Fibroblast of skin of scalp (primary cell): ENCODE measurements around the gene PPOX.
A peak's percentile ranks its signal among the peaks of the same experiment; 100 is the strongest.

ENCODE experiments used
- DNase-seq: peaks from one replicate; pipeline ENCODE4 v3.0.0-alpha.2; 2013

The PPOX gene

GRCh38 chr1:161176468-161177111 lies 10.4 kb downstream of the PPOX start:
- DNase-seq: no peak

DNA sequence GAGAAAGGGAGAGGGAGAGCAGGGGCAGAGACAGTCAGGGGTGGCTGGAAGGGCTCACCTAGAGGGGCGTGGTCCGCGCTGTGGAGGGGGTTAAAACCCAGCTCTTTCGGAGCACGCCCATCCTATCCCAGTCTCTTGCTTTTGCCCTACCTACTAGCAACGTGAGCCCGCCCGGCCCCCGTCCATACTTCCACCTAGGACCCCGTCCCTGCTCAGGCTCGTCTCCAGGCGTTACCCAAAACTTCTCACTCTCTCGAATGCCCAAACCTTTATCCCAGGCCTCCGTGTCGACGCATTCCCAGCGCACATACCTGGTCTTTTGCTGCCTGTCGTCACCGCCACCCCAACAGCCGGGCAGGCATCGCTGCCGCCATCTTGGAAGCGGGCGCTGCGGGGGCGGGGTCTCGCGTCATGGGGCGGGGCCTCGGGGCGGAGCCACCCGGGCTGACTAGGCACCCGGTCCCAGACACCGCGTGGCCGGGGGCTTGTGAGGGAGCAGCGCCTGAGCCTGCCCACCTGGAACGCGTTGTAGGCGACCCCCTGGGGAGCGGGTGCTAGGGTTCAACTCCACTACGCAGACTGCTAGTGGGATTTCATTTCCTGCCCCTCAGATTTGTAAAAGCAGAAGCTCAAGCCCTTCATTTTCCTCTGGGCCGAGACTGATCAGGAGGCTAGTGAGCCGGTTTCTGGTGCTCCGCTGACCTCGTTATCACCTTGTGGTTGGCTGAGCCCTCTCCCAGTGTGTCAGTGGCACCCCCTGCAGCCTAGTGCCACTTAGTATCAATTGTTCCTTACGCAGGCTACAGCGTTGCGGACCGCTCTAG lies 11.1 kb downstream of the PPOX start, which contains the start of gene B4GALT3:
Gene B4GALT3, minus strand, starts transcription at position 396 of the 824 bp plus-strand sequence. CDS start 1,447 bp downstream, outside the sequence.
- peak; percentile 77 for DNase-seq

DNA sequence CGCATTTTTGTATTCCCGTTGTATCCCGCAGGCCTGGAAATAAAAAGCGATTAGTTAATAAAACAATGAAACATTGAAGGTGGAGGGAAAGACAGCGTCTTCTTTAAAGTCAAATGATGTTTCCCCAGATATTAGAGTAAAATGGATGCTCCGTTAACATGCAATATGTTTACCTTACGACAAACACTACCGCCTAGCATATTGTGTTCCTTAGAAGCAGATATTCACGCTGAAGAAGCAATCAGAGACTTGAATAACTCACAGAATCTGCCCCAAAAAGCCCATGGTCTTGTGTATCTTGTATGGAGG lies 11.7 kb downstream of the PPOX start:
- no peak for DNase-seq

DNA sequence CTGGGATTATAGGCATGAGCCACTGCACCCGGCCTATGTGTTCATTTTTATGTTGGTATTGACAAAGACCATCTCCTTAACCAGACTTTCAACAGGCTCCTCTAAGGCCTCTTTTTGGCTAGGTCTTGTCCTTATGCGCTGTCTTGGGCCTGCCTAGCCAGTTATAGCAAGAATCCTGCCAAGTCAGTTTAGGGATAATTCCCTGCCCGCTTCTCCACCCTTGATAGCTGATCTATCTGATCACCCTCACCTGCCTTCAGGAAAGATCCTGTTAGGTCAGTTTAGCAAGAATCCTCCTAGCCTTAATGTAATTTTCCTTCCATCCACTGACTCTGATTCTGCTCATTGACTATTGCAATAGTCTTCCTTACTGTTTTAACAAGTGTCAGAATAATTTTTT lies 13.5 kb downstream of the PPOX start:
- no peak for DNase-seq

DNA sequence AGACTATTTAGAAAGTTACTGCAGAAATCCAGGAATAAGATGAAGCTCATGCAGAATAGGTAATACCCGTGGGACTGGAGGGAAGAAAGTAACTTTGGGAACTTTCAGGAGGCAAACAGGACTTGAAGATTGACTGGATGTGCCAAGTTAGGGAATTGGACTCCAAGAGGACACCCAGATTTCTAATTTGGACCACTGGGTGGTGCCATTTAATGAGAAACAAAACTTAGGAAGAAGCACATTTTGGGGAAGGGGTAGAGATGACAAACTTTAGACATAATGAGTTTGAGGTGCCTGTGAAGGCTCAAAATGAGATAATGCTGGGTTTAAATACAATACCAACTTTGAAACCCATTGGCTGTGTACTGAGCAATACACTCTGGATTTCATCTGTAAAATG lies 14.4 kb downstream of the PPOX start:
- DNase-seq: peak; percentile 34

DNA sequence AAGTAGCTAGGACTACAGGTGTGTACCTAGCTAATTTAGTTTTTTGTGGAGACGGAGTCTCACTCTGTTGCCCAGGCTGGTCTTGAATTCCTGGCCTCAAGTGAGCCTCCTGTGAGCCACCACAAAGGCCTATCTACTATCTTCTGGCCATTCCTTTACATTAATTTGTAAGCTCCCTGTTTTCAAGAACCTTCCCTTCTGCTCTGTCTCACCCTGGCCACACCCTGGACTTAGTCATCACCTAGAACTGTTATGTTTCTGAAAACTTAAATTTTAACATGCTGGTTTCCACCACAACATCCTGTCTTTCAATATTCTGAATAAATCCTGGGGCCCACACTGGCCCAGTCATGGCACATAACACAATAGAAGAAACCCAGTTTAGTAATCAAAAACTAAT lies 16.0 kb downstream of the PPOX start:
- peak; percentile 56 for DNase-seq

GRCh38 chr1:161185282-161185682 lies 19.1 kb downstream of the PPOX start:
- peak; percentile 80 for DNase-seq

DNA sequence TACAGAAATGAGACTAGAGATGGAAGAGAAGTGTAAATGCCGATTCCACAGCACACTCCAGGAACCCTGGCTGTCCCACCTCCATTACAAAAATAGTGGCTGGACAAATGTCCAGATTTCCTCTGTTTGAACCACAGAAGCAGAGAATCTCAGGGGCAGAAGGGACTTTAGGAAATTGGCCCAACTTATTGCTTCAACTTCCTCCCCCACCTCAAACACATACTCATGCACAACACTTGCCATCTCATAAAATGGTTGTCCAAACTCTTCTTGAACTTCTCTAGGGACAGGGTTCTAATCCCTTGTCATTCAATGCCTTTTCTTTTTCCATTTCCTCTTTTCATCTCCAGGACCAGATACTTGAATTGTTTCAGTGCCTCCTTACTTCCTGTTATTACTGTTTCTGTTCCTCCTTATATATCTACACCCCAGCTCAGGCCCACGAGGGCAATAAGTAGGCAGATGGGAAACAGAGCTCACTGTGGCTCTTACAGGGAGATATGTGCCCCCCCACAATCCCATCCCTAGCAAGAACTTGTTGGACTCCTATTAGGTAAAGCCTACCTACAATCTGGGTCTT lies 19.6 kb downstream of the PPOX start:
- no peak for DNase-seq

DNA sequence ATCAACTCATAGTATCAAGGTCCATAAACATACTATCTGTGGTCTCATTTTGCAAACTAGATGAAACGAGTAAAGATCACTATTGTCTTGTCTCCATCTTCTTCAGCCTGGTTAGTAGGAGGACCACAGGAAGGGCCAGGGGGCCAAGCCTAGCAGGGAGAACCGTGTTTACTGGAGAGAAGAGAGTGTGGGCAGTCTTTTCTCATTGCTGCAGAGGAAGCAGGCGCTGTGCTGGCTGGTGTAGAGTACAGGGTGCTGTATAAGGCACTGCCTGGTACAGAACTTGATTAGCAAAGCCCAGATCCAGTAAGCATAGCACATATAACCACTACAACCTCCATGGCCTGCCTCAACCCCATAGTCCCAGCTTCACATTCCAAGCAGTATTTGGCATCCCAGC lies 21.1 kb downstream of the PPOX start:
- no peak for DNase-seq

- no peak for DNase-seq
Observed at GRCh38 chr1:161188381-161188780, 22.2 kb downstream of the PPOX start.

DNA sequence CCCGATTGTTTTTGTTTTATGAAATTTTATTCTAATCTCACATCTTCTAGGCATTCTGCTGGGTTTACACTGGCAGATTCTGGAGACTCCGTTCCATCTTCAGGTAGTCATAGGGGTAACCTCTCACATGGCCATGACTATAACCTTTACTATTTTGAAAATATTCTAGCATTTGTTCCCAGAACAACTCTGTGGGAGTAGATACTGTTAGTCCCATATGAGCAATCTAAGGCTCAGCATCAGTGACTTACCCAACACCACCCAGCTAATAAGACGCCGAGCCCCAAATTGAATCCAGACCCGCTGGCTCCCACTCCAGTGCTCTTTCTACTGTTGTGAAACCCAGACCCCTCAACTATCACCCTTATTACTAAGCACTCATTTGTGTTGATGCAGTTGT lies 22.8 kb downstream of the PPOX start:
- DNase-seq: no peak

- no peak for DNase-seq
Observed at GRCh38 chr1:161190962-161191521, 24.8 kb downstream of the PPOX start.

GRCh38 chr1:161191971-161192370 lies 25.7 kb downstream of the PPOX start:
- DNase-seq: no peak

- peak; percentile 75 for DNase-seq
Observed at GRCh38 chr1:161192476-161193465, 26.5 kb downstream of the PPOX start.

DNA sequence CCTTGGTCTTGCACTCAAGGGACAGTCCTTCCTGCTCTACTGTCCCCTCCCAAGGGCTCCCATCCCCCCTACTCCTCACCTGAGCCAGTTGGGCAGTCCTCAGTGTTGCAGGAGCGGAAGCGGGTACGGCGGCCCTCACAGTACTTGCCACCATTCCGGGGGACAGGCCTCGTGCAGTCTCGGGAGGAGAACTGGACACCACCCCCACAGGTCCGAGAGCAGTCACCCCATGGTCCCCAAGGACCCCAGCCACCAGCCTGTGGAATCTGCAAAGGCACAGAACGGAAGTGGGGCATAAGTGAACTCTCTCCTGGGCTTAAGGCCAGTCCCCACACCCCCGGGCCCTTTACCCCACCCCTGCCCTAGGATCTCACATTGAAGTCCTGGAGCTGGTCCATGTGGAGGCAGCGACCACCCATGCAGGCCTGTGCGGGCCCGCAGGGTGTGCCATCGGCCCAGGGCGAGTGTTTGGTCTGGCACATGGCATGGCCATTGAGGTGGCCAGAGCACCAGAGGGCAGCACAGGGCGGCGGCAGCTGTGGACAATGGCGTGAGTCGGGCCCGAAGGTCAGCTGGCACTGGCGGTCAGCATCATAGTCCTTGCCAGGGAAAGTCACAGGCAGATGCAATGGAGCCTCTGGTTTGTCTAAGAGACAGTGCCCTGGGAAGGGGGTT lies 27.5 kb downstream of the PPOX start:
- no peak for DNase-seq

DNA sequence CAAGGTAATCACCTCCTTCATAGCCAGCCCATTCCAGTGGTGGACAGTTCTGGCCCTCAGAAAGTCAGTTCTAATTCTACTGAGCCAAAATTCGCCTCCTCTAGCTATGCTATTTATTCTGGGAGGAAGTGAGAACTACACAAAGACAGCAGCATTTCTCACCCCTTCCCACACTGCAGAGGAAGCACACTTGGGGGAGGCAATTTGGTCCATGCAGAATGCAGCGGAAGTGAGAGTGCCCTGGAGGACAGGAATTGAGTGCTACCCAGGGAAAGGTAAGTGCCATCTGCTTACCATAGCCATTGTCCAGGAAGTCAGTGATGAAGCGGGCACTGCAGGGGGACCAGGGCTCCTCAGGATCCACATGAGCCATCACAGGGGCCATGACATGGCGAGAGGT lies 28.9 kb downstream of the PPOX start:
- no peak for DNase-seq

DNA sequence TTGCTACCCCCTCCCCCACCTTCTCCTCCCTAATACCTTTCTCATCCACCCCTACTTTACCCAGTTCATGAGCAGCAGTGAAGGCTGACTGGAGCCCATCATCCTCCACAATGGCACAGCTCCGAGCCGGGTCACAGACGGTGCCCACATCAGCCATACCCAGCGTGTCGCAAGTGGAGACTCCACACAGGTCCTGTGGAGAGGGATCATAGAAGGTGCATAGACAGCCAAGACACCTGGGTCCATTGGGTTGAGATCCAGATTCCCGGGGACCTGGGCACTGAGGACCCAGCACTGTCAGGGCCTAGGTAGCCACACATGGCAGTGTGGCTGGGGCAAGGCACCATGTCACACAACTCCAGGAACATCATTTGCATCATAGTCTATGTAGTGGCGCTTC lies 29.9 kb downstream of the PPOX start:
- DNase-seq: no peak

DNA sequence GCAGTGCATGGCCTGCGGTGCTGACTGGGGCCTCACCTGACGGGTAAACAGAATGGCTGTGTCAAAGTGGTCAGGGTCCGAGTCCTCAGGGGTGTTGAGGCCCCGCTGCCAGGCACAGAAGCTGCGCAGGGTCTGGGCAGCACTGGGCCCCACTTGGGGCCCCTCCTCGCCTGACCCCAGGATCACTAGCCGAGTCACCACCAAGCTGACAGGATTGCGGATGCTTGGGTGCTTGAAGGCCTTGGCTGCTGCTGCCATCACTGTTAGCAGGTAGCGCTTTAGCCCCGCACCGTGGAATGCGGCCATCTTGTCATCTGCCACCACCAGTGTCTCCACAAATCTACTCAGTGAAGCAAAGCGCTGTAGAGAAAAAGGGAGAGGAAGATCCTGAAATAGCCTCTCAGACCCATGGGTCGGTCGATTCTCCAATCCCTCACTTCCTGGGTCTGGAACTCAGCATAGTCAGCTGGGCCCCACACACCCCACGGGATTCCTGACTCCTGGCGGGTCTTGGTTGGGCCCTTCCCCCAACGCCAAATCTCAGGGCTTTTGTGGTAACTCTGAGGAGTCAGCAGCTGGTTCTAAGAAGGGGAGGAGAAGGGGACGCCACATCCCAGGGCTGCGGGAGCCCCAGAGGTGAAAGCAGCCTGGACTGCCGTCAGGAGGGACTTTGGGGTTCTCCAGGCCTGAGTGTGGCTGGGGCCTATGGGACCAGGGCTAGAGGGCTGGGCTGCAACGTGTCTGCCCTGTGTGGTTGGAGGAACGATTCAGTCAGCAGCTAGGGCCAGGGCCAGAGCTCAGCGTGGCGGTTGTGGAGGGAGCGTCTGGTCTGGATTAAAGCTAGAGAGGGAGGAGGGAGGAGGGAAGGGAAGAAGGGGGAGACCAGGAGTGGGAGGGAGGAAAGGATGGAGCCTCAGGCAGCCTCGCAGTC lies 30.6 kb downstream of the PPOX start:
- DNase-seq: peak; percentile 94

DNA sequence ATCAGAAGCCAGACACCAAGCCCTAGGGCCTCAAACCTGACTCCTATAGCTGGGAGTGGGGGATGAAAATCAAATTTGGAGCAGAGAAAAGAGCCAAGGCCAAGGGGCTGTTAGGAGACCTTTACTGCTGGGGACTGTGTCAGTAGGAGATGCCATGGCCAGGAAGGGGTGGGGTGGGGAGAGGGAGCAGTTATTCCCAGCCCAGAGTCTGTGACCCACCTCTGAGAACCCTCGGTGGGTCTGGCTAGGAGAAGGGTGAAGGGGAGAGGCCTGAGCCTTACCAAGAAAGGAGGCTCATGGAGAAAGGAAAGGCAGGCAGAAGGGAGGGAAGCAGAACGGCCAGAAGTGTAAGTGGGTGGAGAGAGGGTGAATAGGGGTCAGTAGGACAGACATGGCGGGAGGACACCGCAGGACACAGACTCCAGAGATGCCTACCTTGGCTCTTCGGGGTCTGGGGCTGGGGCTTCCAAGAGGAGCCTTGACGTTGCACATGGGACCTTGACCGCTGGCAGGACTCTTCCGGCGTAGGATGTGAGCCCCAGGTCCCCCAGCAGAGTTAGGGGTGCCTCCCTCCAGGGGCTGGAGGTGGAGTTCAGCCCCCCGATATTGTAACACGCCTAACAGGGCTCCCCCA lies 31.5 kb downstream of the PPOX start:
- DNase-seq: no peak
